GM10847 (cell line): ENCODE results near the gene HEXIM1.

Experiments used
- POLR2A ChIP-seq: IDR thresholded peaks from 2 replicates; pipeline ENCODE4 v1.6.1; 2011; ENCODE audit not compliant: insufficient read length; ENCODE audit errors: extremely low read depth

The HEXIM1 gene

DNA sequence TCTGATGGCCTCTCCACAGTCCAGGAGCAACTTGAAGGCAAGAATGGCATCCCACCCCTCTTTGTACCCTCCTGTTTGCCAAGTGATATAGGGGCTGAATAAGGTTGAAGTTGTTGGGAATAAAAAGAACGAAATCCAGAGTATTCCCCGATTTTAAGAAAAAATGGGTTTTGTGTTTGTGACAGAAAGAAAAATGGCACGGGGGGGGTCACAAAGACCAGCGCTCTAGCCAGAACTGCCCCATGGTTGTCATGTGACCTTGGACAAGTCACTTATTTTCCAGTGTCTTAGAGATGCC is 1.7 kb upstream of the HEXIM1 start:
- no peak for TF ChIP-seq POLR2A

DNA sequence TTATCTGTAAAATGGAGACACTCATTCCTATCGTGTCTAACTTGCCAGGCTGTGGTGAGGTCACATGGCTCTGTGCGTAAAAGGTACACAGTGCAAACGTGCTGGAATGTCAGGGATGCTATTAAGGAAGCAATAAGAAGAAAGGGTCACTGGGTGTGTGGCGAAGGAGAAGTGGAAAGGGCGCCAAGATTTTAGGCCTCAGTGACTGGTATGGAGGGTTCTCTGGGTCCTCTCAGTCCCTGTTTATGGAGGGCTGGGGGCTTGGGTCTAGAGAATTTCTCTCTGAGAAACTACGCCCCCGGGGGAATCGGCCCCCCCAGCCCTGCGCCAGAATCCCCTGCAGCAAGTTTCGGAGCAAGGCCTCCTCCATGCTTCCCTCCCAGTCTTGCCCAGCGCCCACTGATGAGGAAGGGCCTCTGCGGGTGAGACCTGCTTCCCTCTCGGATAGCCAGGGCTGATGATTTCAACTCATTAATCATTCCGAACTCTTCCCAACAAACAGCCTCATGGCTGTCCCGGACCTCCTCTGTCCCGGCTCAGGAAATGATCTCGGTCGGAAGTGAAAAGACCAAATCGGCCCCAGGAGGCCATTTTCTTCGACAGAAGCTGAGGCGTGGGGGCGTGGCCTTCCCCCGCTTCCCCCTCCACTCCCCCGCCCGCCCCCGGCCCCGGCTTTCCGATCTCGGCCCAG is 1.2 kb upstream of the HEXIM1 start:
- peak; percentile 50 for TF ChIP-seq POLR2A

DNA sequence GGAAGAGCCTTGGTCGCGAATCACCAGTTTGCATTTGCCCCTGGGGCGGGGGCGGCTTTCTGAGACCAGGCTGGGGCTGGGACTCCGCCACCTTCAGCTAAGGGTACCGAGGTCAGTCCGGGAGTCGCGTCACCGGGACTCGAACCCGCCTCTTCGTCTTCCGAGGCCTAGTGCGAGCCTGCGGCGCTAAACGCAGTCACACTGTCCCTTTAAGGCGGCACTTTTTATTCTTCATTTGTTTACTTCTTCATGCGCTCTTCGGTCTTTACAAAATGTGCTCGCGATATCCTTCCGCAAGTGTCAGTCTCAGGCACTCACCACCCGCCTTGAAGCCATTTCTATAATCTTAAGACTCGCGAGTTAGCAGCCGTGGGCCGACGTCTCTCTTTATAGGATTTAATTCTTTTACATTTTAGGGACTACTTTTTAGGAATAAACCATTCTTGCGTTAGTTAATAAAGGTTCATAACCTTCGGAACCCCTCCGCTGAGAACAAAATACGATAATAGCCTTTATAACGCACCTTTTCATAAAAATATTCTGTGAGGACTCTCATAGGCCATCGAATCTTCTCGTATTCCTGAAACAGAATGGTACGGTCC is 593 bp upstream of the HEXIM1 start:
- no peak for TF ChIP-seq POLR2A

DNA sequence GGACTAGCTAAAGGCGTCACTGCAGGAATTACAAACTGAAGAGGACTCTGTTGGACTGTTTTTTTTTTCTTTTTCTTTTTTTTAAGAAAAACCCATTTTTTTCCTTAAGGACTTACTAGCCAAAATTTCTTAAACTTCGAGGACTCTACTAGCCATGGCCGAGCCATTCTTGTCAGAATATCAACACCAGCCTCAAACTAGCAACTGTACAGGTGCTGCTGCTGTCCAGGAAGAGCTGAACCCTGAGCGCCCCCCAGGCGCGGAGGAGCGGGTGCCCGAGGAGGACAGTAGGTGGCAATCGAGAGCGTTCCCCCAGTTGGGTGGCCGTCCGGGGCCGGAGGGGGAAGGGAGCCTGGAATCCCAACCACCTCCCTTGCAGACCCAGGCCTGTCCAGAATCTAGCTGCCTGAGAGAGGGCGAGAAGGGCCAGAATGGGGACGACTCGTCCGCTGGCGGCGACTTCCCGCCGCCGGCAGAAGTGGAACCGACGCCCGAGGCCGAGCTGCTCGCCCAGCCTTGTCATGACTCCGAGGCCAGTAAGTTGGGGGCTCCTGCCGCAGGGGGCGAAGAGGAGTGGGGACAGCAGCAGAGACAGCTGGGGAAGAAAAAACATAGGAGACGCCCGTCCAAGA is 878 bp downstream of the HEXIM1 start:
- peak; percentile 7 for TF ChIP-seq POLR2A

DNA sequence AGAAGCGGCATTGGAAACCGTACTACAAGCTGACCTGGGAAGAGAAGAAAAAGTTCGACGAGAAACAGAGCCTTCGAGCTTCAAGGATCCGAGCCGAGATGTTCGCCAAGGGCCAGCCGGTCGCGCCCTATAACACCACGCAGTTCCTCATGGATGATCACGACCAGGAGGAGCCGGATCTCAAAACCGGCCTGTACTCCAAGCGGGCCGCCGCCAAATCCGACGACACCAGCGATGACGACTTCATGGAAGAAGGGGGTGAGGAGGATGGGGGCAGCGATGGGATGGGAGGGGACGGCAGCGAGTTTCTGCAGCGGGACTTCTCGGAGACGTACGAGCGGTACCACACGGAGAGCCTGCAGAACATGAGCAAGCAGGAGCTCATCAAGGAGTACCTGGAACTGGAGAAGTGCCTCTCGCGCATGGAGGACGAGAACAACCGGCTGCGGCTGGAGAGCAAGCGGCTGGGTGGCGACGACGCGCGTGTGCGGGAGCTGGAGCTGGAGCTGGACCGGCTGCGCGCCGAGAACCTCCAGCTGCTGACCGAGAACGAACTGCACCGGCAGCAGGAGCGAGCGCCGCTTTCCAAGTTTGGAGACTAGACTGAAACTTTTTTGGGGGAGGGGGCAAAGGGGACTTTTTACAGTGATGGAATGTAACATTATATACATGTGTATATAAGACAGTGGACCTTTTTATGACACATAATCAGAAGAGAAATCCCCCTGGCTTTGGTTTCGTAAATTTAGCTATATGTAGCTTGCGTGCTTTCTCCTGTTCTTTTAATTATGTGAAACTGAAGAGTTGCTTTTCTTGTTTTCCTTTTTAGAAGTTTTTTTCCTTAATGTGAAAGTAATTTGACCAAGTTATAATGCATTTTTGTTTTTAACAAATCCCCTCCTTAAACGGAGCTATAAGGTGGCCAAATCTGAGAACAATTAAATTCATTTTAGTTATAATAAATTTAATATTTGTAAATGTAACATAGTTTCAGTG is 1.7 kb downstream of the HEXIM1 start:
- TF ChIP-seq POLR2A: no peak

DNA sequence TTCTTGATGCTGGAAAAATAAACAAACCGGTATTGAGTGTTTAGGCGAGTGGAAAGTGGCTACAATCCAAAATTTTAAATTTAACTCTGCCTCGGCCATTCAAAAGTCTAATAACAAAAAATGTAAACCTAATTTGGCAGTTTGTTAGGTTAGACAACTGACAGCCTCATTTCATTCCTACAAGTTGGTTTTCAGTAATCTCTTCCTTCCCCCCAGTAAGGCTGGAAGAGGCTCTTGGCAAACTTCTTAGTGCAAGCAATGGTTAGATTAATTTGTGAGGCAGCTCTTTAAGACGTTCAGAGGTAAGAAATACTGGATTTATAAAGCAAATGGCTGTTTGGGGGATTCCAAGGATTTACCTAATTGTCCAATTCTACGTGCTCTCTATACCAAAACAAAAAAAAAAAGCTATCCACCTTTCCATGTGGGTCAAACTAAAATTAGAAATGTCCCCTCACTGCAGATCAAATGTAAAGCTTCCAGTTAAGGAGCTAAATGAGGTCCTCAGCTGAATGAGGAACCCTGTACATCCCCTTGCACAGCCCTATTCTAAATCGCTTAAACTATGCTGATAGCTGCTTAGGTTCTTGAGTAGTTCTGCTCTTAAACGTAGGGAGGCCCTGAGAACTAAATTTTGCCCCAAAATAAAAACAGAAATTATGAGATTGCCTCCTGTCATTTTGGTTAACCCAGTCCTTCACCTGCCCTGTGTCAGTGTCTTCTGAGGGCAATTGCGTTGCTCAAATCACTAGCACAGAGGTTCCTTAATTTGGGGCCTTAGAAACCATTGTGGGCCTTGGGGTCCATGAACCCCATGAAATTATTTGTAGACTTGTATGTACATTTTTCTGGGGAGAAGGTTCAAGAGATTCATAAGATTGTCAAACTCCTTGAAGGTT is 2.9 kb downstream of the HEXIM1 start:
- TF ChIP-seq POLR2A: no peak

DNA sequence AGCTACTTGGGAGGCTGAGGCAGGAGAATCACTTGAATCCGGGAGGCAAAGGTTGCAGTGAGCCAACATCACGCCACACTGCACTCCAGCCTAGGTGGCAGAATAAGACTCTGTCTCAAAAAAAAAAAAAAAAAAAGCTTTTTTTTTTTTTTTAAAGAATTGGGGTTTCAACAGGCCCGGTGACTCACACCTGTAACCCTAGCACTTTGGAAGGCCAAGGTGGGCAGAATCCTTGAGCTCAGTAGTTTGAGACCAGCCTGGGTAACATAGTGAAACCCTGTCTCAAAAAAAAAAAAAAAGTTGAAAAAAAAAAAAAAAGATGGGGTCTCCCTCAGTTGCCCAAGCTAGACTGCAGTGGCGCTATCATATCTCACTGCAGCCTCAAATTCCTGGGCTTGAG is 6.8 kb downstream of the HEXIM1 start:
- TF ChIP-seq POLR2A: no peak

DNA sequence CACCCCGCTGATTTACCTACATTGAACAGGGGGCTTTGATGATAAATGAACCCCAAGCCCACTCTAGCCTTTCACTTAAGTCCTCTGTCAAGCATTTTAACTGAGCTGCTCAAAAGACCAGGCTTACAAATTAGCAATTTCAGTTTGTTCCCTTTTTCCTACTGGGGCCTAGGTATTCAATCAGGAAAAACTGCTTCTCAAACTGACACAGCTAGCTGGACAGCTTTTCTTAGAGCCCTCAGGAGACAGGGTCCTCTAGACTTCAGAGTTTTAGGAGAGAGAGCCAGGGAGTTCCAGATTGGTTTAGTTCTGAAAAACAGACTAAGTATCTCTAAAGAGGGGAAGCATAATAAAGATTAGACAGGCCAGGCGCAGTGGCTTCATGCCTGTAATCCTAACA is 7.2 kb downstream of the HEXIM1 start:
- TF ChIP-seq POLR2A: no peak

DNA sequence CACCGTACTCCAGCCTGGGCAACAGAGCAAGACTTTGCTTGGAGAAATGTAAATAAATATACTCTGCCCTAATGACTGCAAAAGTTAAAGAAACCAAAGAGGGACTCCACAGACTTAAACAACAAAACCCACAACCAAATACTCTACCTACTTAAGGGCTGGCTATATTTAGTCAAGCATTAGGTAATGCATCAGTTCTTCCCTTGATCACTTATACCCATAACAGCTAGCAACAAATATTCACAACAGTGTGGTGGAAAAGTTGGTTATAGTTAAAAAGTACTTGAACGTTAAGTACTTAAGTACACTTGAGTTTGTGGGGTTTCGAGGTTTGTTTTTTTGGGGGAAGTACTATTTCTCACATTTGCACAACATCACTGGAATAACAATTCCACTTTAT is 8.0 kb downstream of the HEXIM1 start:
- TF ChIP-seq POLR2A: no peak

DNA sequence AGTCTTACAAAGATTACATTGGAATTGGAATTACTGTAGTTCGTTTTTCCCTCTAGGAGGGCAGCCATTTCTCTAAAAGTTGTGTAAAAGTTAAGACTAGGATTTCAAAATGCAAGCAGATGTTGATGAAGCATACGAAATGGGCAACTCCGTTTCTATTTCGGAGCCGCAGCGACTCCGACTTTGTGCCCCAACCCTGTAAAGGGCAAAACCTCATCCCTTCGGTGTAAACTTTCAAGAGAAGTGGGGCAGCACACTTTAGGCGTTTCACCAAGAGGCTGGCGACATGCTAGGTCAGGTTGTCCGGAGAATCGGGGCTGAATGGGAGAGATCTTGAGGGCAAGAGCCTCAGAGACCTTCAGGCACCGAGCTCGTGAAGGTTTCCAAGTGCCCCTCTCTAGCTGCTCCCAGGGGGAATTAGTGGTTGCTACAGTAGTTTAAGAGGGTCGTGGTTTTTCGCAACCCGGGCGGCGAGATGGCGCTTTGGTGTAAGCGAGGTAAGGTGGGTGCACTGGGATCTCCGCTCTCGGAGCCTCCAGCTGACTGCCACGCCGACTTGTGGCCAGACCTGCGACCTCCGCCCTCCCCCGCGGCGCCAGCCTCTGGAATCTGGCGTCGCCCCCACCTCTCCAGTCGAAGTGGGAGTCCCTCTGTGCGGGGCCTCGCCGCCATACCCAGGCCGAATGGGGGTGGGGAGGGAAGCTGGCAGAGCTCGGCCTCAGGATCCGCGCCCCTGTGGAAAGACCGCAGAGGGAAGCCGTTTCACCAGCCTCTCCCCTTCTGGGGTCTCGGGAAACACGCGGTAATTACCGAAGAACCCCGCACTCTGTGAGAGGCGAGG is 12.4 kb downstream of the HEXIM1 start:
- no peak for TF ChIP-seq POLR2A

DNA sequence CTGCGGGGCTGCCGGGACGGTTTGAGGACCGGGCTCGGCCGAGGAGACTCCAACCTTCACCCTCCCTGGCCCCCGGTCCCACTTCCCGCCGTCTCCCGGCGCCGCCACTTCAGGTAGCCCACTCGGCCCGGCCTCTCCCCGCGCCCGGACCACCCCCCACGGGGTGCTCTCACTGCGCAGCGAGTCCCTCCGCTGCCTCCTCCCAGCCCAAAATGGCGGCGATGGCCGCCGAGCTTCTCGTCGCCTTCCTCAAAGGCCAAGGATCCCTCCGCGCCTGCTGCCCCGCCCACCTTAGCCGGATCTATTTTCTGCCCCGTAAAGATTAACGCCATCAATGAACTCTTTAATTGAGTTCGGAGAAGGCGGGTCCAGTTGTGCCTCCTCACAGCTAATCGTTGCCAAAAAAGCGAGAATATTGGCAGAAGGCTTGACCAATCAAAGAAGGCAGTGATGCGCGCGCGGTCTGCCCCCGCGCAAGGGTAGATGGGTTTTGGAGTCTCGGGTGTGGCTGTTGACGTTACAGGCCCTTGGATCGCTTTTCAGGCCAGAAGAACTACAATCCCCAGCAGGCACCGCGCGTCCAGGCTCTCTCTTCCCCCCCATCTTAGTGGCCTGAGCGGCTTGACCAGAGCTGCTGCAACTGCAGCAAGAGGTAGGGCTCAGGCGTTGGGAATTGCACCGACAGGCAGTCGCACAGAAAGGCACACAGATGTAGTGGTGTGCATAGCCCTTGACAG is 13.2 kb downstream of the HEXIM1 start, which contains the start of gene HEXIM2:
HEXIM2 (plus strand) TSS at position 588 of the 737 bp plus-strand sequence. CDS start 919 bp downstream, outside the sequence.
- peak; percentile 83 for TF ChIP-seq POLR2A

DNA sequence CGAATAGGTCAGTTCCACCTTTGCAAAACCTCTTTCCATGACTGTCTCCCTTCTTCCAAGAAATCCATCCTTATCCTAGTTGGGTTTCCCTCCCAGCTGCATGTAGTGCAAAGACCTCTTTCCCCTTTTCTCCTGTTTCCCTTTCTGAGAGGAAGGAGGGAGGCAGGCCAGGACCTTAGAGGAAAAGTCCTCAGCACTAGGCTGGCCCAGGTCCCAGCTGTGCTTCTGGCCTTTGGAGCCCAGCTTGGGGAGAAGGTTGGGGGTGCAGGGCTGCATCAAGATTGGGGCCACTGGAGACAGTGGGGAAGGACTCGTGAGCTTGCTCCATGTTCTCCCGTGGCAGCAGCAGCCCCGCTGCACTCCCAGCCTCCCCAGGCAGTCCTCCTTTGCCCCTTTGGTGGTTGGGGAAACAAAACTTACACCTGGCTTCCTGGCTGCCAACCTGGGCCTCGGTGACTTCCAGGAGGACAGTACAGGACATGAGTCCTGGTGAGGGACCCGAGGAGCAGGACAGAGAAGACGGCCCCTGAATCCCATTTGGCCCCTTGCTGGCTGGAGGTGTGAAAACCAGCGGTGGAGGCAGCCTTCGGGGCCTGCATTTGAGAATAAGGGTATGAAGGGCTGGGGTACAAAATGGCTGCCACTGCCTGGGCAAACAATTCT is 13.9 kb downstream of the HEXIM1 start:
- no peak for TF ChIP-seq POLR2A
